Measurements from ENCODE around the gene PEX14.

The PEX14 gene

DNA sequence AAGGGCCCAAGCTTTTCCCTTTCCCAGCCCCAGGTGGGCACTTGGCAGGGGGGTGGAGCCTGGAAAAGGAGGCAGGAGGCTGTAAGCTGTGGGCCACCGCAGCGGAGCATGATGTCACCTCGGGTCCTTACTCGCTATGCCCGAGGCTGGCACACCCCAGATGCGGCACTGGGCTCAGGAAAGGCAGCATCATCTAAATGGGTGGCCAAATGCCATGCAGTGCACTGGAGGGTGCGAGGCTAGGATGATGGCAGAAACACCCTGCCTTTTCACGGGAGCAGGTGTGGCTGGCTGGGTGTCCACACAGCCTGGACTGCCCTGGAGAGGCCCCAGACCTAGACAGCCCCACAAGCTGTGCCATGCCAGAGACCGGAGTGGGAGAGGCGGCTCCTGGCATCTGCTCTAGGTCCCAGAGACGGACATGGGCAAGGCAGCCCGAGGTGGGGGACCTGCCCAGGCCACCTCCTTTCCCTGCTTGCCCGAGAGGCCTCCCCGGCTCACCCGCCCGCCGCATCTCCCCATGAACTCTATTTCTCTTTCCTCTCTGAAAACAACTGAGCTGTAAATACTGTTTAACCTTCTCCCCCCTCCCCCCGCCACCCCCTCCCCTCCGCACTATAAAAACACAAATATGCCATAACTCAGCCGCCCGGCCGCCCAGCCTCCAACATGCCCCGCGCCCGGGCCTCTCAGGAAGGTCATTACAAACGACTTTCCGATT lies 197.0 kb downstream of the PEX14 start:
- DNase-seq, result no peak

DNA sequence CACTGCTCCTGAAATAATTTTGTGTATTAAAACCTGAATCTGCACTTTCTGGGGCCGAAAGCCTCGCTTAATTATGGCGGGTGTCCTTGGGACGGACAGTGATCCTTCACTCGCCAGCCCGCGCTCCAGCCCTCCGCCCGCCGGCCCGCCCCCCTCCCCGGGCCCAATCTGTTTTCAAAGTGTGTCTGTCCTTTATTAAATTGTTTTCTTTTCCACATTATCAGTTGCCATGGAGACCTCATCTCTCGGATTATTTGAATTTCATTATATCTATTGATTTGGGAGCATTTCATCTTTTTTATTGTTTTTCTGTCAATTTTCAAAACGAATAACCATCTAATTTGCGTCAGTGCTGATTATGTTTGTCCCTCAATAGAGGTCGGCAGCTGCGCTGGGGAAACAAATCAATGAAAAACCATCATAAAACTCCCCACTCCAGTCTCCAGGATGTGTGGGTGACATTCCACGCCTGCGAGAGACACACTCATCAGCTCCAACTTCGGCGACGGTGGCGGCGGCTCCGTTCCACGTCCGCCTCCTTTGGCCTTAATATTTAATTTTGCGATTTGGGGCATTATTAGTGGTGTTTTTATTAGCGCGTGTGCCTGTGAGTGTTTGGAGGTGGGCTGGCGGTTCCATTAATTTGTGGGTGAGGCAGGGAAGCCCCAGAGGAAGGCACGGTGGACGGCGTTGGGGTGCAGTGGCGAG lies 197.7 kb downstream of the PEX14 start:
- DNase-seq, result no peak

DNA sequence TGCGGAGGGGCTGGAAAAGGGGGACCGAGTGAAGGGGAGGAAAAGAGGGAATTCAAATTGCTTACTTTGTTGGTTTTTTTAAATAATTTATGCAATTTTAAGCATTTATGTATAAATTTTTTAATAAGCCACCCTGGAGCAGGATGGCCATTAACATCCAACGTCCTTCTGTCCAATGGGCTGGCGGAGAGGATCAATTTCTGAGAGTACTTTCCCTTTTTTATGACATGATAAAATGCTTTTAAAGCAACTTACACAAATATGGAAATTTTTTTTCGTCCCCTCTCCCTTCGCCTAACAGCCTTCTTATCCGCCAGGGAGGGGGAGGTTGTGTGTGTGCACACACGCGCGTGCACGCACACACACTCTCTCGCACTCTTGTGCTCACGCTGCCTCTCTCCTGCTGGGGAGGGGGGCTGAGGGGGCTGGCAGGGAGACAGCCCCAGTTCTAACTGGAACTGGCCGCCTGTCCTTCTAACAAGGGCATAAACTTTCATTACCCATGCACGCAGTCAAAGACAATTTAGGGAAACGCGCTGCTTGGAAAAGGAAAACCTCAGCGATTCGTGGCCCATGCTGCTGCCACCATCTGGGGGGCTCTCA lies 198.5 kb downstream of the PEX14 start:
- no peak for DNase-seq

DNA sequence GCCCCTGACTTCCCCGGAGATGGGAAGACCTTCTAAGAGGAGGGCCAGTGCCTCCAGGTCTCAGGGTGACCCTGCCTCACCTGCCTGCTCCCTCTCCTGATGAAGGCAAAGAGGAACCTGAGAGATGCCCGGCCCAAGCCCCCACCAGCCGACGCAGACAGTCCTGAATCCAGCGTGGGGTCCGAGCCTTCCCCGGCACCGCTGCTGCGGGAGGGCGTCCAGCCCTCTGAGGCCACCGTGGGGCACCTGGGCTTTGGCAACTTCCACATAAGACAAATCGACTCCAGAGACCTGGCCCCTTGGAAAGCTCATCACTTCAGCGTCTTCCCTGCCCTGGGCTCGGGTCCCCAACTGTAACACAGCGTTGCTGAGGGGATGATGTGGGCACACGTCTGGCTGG lies 199.5 kb downstream of the PEX14 start:
- no peak for DNase-seq

DNA sequence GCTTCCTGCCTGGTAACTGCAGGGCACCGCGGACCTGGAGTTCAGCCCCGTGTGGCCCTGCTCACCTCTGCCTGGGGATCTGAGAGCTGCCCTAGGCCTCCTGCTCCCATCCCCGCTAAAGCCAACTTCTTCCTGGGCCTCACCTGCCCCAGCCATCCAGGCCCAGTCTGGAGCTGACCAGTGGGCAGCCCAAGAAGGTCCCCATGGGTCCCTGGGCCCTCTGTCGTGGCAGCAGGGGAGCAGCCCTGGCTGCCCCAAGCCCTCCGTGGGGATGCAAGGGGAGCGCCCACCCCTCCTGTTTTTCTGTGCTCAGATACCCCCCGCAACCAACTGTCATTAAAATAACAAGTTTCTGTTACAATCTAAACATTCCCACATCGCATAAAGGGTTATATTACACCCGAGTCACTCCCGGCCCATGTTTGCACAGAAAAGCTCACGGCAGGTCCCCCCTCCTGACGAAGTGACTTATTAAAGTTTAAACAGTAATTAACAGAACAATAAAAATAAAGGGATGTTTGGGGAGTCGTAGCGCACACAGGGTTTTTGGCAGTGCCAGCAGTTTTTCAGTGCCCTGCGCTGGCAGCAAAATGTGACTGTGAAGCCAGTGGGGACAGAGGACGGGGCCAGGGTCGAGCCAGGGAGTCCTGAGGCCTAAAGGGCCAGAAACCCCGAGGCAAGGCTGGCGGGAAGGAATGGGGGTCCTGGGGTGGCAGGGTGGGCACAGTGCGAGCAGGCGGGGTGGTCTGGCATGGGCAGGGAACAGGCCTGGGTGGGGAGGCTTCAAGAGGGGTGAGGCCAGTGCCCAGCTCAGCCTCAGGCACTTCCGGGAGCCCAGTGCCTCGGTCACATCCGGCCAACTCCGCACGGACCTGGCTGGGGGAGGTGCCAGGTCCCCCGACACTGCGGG lies 200.2 kb downstream of the PEX14 start:
- no peak for DNase-seq

DNA sequence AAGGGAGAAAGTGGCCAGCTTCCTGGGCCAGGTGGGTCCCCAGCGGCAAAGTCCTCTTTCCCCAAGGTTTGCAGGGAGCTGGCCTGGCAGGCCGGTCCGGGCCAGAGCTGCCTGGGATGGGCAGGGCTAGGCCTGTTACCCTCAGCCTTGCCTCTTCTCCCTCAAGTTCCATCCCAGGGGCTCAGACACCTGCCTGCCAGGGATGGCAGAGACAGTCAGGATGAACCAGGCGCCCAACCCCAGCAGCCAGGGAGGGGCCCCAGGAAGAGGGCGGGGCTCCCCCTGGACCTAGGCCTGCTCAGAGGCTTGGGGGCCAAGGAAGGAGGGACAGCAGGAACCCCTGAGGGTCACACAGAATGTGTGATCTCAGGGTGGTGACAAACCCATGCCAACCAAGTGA lies 201.1 kb downstream of the PEX14 start:
- DNase-seq, result no peak

DNA sequence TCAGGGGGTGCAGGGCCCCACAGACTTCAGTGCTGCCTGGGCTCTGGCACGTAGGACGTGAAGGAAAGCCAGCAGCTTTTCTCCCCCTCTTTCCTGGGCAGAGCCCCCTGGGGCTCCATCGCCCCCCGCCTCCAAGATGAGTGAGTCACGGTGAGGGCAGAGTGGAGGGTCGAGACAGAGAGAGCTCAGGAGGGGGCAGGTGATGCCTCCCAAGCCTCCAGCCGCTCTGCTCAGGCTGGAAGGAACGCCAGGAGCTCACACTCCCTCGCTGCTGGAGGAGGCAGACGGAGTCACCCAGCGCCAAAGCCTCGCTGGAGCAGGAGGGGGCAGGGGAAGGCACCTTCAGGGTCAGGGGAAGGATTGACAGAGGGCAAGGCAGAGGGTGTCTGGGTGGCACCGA lies 202.2 kb downstream of the PEX14 start:
- DNase-seq, result no peak

DNA sequence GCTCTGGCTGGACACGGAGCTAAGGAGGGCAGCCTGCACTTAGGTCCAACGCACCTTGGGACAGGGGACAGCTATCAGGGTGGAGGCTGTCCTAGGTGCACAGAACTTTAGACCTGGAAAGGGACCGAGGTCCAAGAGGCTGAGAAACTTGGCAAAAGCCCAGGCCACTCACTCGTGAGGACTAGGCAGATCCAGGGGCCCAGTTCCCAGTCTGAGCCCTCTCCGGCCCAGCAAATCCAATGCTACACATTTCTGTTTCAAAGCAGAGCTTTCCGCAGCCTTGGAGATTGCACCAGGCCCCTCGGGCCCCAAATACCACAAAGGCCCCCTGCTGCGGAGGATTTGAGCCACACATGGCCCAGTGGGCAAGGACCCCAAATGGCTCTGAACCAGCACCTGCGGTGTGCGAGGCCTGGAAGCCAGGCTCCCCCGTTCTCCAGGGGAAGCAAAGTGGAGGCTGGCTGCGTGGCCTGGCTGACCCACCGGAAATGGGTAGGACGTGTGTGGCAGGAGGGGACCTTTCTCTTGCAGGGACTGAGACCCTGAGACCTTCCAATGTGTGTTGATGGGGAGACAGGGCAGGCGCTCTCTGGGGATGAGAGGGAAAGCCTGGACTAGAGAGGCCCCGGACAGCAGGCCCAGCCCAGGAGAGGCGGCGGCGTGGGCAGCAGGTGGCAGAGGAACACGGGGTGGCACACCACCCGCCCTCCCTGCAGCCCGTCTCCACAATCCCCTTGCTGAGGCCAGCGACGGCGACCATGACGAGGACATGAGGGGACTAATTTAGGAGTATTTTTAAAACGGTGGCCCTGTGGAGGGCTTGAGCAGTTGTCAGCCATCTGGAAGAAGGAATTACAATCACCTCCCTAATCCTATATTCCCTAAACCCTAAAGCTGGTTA lies 203.0 kb downstream of the PEX14 start:
- DNase-seq, result no peak

DNA sequence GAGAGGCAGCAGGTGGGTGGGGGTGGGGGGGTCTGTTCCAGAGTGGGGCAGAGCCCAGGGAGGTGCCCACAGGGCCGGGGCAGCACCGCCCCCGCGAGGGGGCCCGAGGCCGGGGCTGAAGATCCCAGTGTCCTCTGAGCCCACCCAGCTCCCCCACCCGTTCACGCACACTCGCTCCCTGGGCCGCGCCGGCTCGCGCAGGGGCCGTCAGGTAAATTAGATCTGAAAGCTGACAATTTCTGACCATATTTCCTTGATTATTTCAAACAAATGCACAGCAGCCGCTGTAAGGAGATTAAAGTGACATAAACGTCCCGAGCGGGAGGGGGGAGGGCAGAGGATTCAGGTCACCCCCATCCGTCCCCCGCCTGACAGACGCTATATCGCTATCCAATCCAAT lies 203.7 kb downstream of the PEX14 start:
- DNase-seq, result no peak

DNA sequence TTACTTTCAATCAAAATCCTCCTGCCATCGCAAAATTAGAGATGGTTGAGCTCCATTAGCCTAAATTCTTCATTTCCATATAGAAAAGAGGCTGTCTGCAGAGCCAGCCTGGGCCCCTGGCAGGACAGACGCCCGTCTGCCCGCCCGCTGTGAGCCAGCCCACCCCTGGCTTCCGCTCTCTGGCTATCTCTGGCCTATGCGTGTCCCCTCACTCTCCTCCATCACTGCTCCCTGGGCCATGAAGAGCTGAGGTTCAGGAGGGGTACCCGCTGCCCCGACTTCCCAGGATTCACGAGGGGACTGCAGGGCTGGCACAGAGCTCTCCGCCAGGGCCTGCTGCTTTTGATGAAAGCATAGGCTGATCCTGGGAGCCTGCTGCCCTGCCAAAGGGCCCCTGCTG lies 204.1 kb downstream of the PEX14 start:
- no peak for DNase-seq

DNA sequence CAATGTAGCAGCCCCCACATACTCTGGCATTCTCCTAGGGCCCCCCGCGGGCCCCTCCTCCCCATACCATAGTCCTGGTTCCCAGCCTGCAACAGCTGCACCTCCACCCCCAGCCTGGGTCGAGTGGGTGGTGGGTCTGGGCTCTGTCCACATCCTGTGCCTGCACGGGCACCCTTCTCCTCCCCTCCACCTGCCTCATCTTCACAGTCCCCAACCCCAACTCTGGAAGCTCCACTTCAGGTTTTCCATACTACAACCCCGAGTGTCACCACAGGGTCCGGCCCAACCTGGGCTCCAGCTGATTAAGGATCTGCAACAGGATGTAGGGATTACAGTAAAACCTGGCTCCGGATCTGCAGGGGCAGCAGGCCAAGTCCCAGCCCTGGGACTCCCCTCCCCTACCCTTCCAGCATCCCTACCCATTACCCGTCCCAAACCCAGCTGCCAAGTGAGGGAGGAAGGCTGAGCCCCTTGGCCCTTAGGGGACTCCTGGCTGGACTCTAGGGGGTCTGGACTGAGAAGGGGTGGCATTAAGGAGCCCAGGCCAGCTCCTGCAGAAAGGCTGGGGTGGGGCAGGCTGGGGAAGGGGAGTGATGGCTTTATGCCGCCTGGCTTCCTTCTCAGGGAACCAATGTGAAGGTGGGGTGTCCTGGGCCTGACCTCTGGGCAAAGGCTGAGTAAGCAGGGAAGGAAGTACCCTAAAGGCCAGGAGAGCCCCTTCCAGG lies 204.9 kb downstream of the PEX14 start:
- DNase-seq, result no peak

Data from GOT3 (cell line).